IPS DF 6.9 (cell line): Measurements from ENCODE around the gene NACC2.

Experiments used
- DNase-seq: peaks from one replicate; pipeline ENCODE4 v3.0.0-alpha.2; 2013; ENCODE audit warnings: low read depth, low spot score
- H3K27ac ChIP-seq: one replicate; pipeline ENCODE4 v1.5.1; 2013; ENCODE audit warnings: low read length, control low read depth
- H3K27me3 ChIP-seq: 2 replicates; pipeline ENCODE4 v1.6.1; 2013; ENCODE audit warnings: mild to moderate bottlenecking, low read length; ENCODE audit not compliant: control insufficient read depth, insufficient read depth
- H3K36me3 ChIP-seq: 2 replicates; pipeline ENCODE4 v1.6.1; 2013; ENCODE audit warnings: low read length; ENCODE audit not compliant: control insufficient read depth, insufficient read depth
- H3K4me1 ChIP-seq: 2 replicates; pipeline ENCODE4 v1.6.1; 2013; ENCODE audit warnings: low read length; ENCODE audit not compliant: control insufficient read depth, insufficient read depth
- H3K4me3 ChIP-seq: 2 replicates; pipeline ENCODE4 v1.5.1; 2013; ENCODE audit warnings: mild to moderate bottlenecking, low read length
- H3K9me3 ChIP-seq: 2 replicates; pipeline ENCODE4 v1.6.1; 2013; ENCODE audit warnings: low read length, inconsistent platforms; ENCODE audit not compliant: control insufficient read depth, insufficient read depth
- WGBS: extraction: QIAGEN DNeasy Blood & Tissue Kit; methylation state at CpG from one replicate; pipeline ENCODE4 v1.1.7; 2013; ENCODE audit warnings: mixed read lengths, missing lambda C conversion rate; ENCODE audit not compliant: insufficient read length, insufficient coverage; 5-methylcytosine and 5-hydroxymethylcytosine counted together

NACC2 gene

GRCh38 chr9:136054798-136055714, 40.0 kb downstream of the NACC2 start:
- peaks cover 26% of the 10 kb centered on the region for H3K4me1 ChIP-seq
- H3K9me3 ChIP-seq: no peaks in the 10 kb centered on the region
- H3K36me3 ChIP-seq: peaks cover 2% of the 10 kb centered on the region; the same call in 1 of the 2 replicates
- no peak for DNase-seq
- no CpG with 5 or more reads among the region's 18 CpGs for WGBS
- no peak overlapping the region for H3K4me3 ChIP-seq
- no peaks in the 10 kb centered on the region for H3K27me3 ChIP-seq
- H3K27ac ChIP-seq: no peak overlapping the region

GRCh38 chr9:136054146-136054545, 40.9 kb downstream of the NACC2 start:
- Histone ChIP-seq H3K9me3 (no peaks in the 10 kb centered on the region), H3K36me3 (peaks cover 3% of the 10 kb centered on the region; the same call in 1 of the 2 replicates), H3K27ac (no peak overlapping the region), H3K4me1 (peaks cover 24% of the 10 kb centered on the region), H3K4me3 (no peak overlapping the region), H3K27me3 (no peaks in the 10 kb centered on the region)
- DNase-seq: no peak
- WGBS: no CpG with 5 or more reads among the region's 12 CpGs

- Histone ChIP-seq H3K9me3 (no peaks in the 10 kb centered on the region), H3K4me1 (peaks cover 25% of the 10 kb centered on the region), H3K27ac (no peak overlapping the region), H3K27me3 (no peaks in the 10 kb centered on the region), H3K4me3 (no peak overlapping the region), H3K36me3 (peaks cover 3% of the 10 kb centered on the region; the same call in 1 of the 2 replicates)
- no CpG with 5 or more reads among the region's 8 CpGs for WGBS
- DNase-seq: no peak
Measured at GRCh38 chr9:136053757-136054142, 41.3 kb downstream of the NACC2 start.

- no peak overlapping the region for H3K27ac ChIP-seq
- H3K4me1 ChIP-seq: peaks cover 26% of the 10 kb centered on the region
- DNase-seq: no peak
- WGBS: no CpG with 5 or more reads among the region's 23 CpGs
- H3K9me3 ChIP-seq: no peaks in the 10 kb centered on the region
- H3K36me3 ChIP-seq: peaks cover 3% of the 10 kb centered on the region; the same call in 1 of the 2 replicates
- no peaks in the 10 kb centered on the region for H3K27me3 ChIP-seq
- H3K4me3 ChIP-seq: no peak overlapping the region
Measured at GRCh38 chr9:136052991-136053756, 41.9 kb downstream of the NACC2 start.

- H3K27ac ChIP-seq: no peak overlapping the region
- H3K36me3 ChIP-seq: peaks cover 3% of the 10 kb centered on the region; the same call in 1 of the 2 replicates
- no peak overlapping the region; the same call in 1 of the 2 replicates for H3K4me3 ChIP-seq
- H3K9me3 ChIP-seq: no peaks in the 10 kb centered on the region
- H3K27me3 ChIP-seq: no peaks in the 10 kb centered on the region
- WGBS: no CpG with 5 or more reads among the region's 15 CpGs
- no peak for DNase-seq
- H3K4me1 ChIP-seq: peaks cover 24% of the 10 kb centered on the region
Measured at GRCh38 chr9:136052472-136052880, 42.6 kb downstream of the NACC2 start.

GRCh38 chr9:136051837-136052471, 43.1 kb downstream of the NACC2 start:
- Histone ChIP-seq H3K9me3 (no peaks in the 10 kb centered on the region), H3K4me3 (peak overlapping the region; percentile 57; the same call in 1 of the 2 replicates), H3K36me3 (peaks cover 3% of the 10 kb centered on the region; the same call in 1 of the 2 replicates), H3K27me3 (no peaks in the 10 kb centered on the region), H3K27ac (no peak overlapping the region), H3K4me1 (peaks cover 22% of the 10 kb centered on the region)
- DNase-seq: no peak
- WGBS: no CpG with 5 or more reads among the region's 31 CpGs

- no CpG with 5 or more reads among the region's 47 CpGs for WGBS
- DNase-seq: no peak
- Histone ChIP-seq H3K4me3 (peak overlapping the region; percentile 57), H3K27me3 (no peaks in the 10 kb centered on the region), H3K4me1 (peaks cover 20% of the 10 kb centered on the region), H3K27ac (no peak overlapping the region), H3K9me3 (no peaks in the 10 kb centered on the region), H3K36me3 (peaks cover 3% of the 10 kb centered on the region; the same call in 1 of the 2 replicates)
Measured at GRCh38 chr9:136051453-136051836, 43.6 kb downstream of the NACC2 start.

GRCh38 chr9:136050701-136051452, 44.2 kb downstream of the NACC2 start:
- H3K27ac ChIP-seq: no peak overlapping the region
- H3K27me3 ChIP-seq: no peaks in the 10 kb centered on the region
- H3K4me3 ChIP-seq: peak overlapping the region; percentile 57
- H3K36me3 ChIP-seq: peaks cover 3% of the 10 kb centered on the region; the same call in 1 of the 2 replicates
- WGBS: no CpG with 5 or more reads among the region's 55 CpGs
- no peaks in the 10 kb centered on the region for H3K9me3 ChIP-seq
- H3K4me1 ChIP-seq: peaks cover 20% of the 10 kb centered on the region
- DNase-seq: no peak

- no CpG with 5 or more reads among the region's 36 CpGs for WGBS
- Histone ChIP-seq H3K4me1 (peaks cover 18% of the 10 kb centered on the region), H3K27ac (no peak overlapping the region), H3K4me3 (peak overlapping the region; percentile 57; the same call in 1 of the 2 replicates), H3K9me3 (no peaks in the 10 kb centered on the region), H3K36me3 (peaks cover 3% of the 10 kb centered on the region; the same call in 1 of the 2 replicates), H3K27me3 (no peaks in the 10 kb centered on the region)
- no peak for DNase-seq
Measured at GRCh38 chr9:136050266-136050700, 44.8 kb downstream of the NACC2 start.
